ENCODE measurements around the gene SOD2.

SOD2 gene

DNA sequence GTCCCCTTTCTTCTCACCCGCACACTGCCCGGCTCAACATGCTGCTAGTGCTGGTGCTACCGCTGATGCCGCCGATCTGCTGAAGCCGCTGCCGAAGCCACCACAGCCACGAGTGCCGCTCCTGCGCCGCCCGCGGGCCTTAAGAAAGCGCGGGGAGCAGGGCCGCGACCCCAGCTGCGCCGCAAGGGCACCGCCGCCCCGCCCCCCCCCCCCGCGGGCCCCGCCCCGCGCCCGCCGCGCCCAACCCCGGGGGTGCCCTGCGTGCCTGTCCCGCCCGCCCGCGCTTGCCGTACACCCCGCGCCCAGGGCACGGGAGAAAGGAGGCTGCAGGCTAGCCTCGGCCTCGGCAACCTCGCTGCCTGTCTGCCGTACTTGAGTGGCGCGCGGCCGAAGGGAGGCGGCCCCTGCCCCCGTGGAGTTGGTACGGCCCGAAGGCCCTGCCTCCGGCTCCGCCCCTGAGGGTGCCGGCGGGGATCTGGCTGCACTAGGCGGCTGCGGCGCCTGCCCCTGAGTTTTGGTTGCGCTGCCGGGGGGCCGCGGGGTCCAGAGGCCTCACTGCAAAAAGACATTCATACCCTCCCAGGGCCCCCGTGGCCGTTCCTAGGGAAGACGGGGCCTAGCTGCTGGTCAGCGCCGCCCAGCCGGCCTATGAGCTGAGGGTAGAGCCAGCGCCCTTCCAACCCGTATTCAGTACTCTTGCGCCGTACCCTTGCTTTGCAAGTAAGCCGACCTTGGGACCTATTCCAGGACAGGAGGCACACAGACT is at the start of gene SOD2:
Gene SOD2, minus strand, starts transcription at position 114 of the 766 bp plus-strand sequence. Its CDS starts 74 bp downstream, at position 40.
- H4K20me1 ChIP-seq (ENCODE audit: low read depth, low read length), result no peaks in the 10 kb centered on the region
- no peaks in the 10 kb centered on the region for H3K9me2 ChIP-seq (replicated peaks; ENCODE audit: insufficient read depth, low read length)
- H3K36me3 ChIP-seq (ENCODE audit: low read length), result no peaks in the 10 kb centered on the region
- H3K27me3 ChIP-seq (ENCODE audit: low read length), result no peaks in the 10 kb centered on the region
- H3K79me2 ChIP-seq (ENCODE audit: insufficient read depth, low read length), result peaks cover 6% of the 10 kb centered on the region; the same call in 1 of the 2 replicates
- H3K9me3 ChIP-seq (ENCODE audit: insufficient read depth, low read length), result no peaks in the 10 kb centered on the region
- peak within 1 kb of the TSS; percentile 82 for H3K9ac ChIP-seq (ENCODE audit: low read length)
- H3K4me3 ChIP-seq (ENCODE audit: insufficient read depth, low read length, poor library complexity, severe bottlenecking), result peak within 1 kb of the TSS; percentile 57
- peak within 1 kb of the TSS; percentile 90 for H3K4me2 ChIP-seq (ENCODE audit: low read depth, low read length, poor library complexity, severe bottlenecking)
- peak within 1 kb of the TSS; percentile 68 for H2AFZ ChIP-seq (ENCODE audit: low read depth, low read length, severe bottlenecking)
- peak within 1 kb of the TSS; percentile 71 for H3K27ac ChIP-seq (ENCODE audit: low read depth, low read length)
- peaks cover 10% of the 10 kb centered on the region; the same call in 1 of the 2 replicates for H3F3A ChIP-seq (ENCODE audit: insufficient read depth)
- TF ChIP-seq, protein P1, sequence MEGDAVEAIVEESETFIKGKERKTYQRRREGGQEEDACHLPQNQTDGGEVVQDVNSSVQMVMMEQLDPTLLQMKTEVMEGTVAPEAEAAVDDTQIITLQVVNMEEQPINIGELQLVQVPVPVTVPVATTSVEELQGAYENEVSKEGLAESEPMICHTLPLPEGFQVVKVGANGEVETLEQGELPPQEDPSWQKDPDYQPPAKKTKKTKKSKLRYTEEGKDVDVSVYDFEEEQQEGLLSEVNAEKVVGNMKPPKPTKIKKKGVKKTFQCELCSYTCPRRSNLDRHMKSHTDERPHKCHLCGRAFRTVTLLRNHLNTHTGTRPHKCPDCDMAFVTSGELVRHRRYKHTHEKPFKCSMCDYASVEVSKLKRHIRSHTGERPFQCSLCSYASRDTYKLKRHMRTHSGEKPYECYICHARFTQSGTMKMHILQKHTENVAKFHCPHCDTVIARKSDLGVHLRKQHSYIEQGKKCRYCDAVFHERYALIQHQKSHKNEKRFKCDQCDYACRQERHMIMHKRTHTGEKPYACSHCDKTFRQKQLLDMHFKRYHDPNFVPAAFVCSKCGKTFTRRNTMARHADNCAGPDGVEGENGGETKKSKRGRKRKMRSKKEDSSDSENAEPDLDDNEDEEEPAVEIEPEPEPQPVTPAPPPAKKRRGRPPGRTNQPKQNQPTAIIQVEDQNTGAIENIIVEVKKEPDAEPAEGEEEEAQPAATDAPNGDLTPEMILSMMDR (IDR thresholded peaks at IDR 0.05; ENCODE audit: insufficient read depth, low read length, poor library complexity, severe bottlenecking), result no peak
- no peak for TF ChIP-seq EZH2phosphoT487 (conservative IDR thresholded peaks at IDR 0.05; ENCODE audit: low read length)

DNA sequence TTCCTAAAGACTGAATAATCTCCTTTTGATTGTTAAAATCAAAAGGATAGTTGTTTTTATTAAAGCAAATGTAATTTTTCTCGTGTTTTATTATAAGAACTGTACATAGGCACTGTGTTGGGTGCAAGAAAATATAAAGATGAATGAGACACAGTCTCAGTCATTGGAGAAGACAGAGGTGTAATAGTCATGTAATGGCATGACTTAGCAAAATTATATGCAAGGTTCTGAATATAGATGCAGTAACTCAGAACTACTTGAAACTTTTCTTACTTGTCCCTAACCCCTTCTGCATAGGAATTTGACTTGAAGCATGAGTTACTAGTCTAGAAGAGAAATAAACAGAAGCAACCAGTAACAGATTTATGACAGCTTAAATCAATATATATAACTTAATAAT is 49.1 kb upstream of the SOD2 start:
- Histone ChIP-seq H3K9me3 (ENCODE audit: insufficient read depth, low read length) (no peaks in the 10 kb centered on the region), H4K20me1 (ENCODE audit: low read depth, low read length) (peaks cover 39% of the 10 kb centered on the region), H3K9ac (ENCODE audit: low read length) (no peak overlapping the region), H3K9me2 (replicated peaks; ENCODE audit: insufficient read depth, low read length) (no peaks in the 10 kb centered on the region), H2AFZ (ENCODE audit: low read depth, low read length, severe bottlenecking) (no peak overlapping the region), H3F3A (ENCODE audit: insufficient read depth) (peaks cover 15% of the 10 kb centered on the region; the same call in 1 of the 2 replicates), H3K4me3 (ENCODE audit: insufficient read depth, low read length, poor library complexity, severe bottlenecking) (no peak overlapping the region), H3K36me3 (ENCODE audit: low read length) (peaks cover 91% of the 10 kb centered on the region), H3K27ac (ENCODE audit: low read depth, low read length) (no peak overlapping the region), H3K79me2 (ENCODE audit: insufficient read depth, low read length) (peaks cover 84% of the 10 kb centered on the region), H3K4me2 (ENCODE audit: low read depth, low read length, poor library complexity, severe bottlenecking) (no peak overlapping the region), H3K27me3 (ENCODE audit: low read length) (no peaks in the 10 kb centered on the region)
- TF ChIP-seq EZH2phosphoT487 (conservative IDR thresholded peaks at IDR 0.05; ENCODE audit: low read length), result no peak
- TF ChIP-seq, protein P1 (IDR thresholded peaks at IDR 0.05; ENCODE audit: insufficient read depth, low read length, poor library complexity, severe bottlenecking), result no peak

DNA sequence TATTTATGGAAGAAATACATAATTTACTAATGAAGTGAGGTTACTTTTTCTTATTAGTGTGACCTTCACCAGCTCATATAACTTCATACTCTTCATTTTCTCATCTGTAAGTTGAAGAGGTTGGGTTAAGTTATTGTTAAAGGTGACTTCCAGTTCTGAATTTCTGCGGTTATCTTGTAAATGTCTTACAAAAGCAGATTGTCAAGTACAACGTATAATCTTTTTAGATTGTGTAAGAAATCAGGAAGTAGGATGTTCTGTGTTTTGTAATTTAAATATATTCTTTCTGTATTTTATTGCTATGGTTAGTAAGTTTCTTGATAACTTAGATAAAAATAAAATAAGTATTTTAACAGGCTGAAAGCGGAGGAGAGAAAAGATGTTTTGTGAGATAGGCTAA is 46.3 kb upstream of the SOD2 start:
- Histone ChIP-seq H3F3A (ENCODE audit: insufficient read depth) (peaks cover 19% of the 10 kb centered on the region; the same call in 1 of the 2 replicates), H3K4me2 (ENCODE audit: low read depth, low read length, poor library complexity, severe bottlenecking) (no peak overlapping the region), H3K27me3 (ENCODE audit: low read length) (no peaks in the 10 kb centered on the region), H3K9ac (ENCODE audit: low read length) (no peak overlapping the region), H3K36me3 (ENCODE audit: low read length) (peaks cover 73% of the 10 kb centered on the region), H4K20me1 (ENCODE audit: low read depth, low read length) (peaks cover 51% of the 10 kb centered on the region), H3K9me2 (replicated peaks; ENCODE audit: insufficient read depth, low read length) (no peaks in the 10 kb centered on the region), H3K79me2 (ENCODE audit: insufficient read depth, low read length) (peaks cover 93% of the 10 kb centered on the region), H2AFZ (ENCODE audit: low read depth, low read length, severe bottlenecking) (no peak overlapping the region), H3K9me3 (ENCODE audit: insufficient read depth, low read length) (no peaks in the 10 kb centered on the region), H3K4me3 (ENCODE audit: insufficient read depth, low read length, poor library complexity, severe bottlenecking) (no peak overlapping the region), H3K27ac (ENCODE audit: low read depth, low read length) (no peak overlapping the region)
- TF ChIP-seq EZH2phosphoT487 (conservative IDR thresholded peaks at IDR 0.05; ENCODE audit: low read length), result no peak
- TF ChIP-seq, protein P1 (IDR thresholded peaks at IDR 0.05; ENCODE audit: insufficient read depth, low read length, poor library complexity, severe bottlenecking), result no peak
